Suprapubic skin (tissue), 3 donors: ENCODE measurements around the gene NUP62.

Experiments used
- CTCF ChIP-seq, 2 donors: fragments of 200-600 bp in 1 of 2; fragments of 450-650 bp in 1 of 2; sonication (generic) in 1 of 2; IDR thresholded peaks; one replicate each; pipeline ENCODE4 v1.5.1; 2016 to 2019; ENCODE audit warnings: antibody characterized with exemption in 2 of 2, mild to moderate bottlenecking in 1 of 2, moderate library complexity in 1 of 2
- POLR2AphosphoS5 ChIP-seq, 3 donors: sonication (generic); formaldehyde crosslinking; IDR thresholded peaks; one replicate each; pipeline ENCODE4 v1.6.1; 2017; ENCODE audit warnings: antibody characterized with exemption in 3 of 3

GRCh38 chr19:49880162-49880869, 49.0 kb downstream of the NUP62 start:
- TF ChIP-seq POLR2AphosphoS5 (IDR thresholded peaks at IDR 0.05) (no peak), CTCF (IDR thresholded peaks at IDR 0.05) (no peak)
